Pericardium fibroblast (primary cell): ENCODE measurements around the gene ANGPTL4. TPM values are rescaled to one million over a fixed set of nuclear protein-coding genes. Genes with fewer than 3 reads are reported as not detected.

Source experiments
- total RNA-seq: library from RNA; depleted of rRNA; stranded (reverse); fragments of >200 nt; gene quantifications from 2 replicates; pipeline ENCODE4 v1.2.3, GENCODE V29; 2015

Gene ANGPTL4
- total RNA-seq: 8.4 and 34.0 TPM in 2 replicates

GRCh38 chr19:8363803-8364771, at the start of gene ANGPTL4:
Gene ANGPTL4 (plus strand): TSS chr19:8364155. CDS start chr19:8364322, 167 bp downstream.

GRCh38 chr19:8321067-8321985, 42.6 kb upstream of the ANGPTL4 start, which contains the start of the genes NDUFA7 and RPS28:
Gene NDUFA7 (minus strand): TSS chr19:8321375. CDS start chr19:8321358, 17 bp downstream.
Gene RPS28 (plus strand): TSS chr19:8321496. CDS start chr19:8321531, 35 bp downstream.

GRCh38 chr19:8342684-8343482, 21.1 kb upstream of the ANGPTL4 start, which contains the start of gene KANK3:
Gene KANK3 (minus strand): TSS chr19:8343262. CDS start chr19:8337828, 5,434 bp downstream.

GRCh38 chr19:8389891-8390616, 26.1 kb downstream of the ANGPTL4 start, which contains the start of gene RAB11B:
Gene RAB11B (plus strand): TSS chr19:8390360. CDS start chr19:8390417, 57 bp downstream.

GRCh38 chr19:8412783-8413628, 49.1 kb downstream of the ANGPTL4 start, which contains the start of gene MARCHF2:
Gene MARCHF2 (plus strand): TSS chr19:8413305. CDS start chr19:8421841, 8,536 bp downstream.

Other genes starting within 250 kb of the ANGPTL4 start
- not detected in 2 replicates for gene FBN3, start 214.6 kb upstream of the ANGPTL4 start, total RNA-seq
- 21.4 and 37.0 TPM in 2 replicates for gene CERS4, start 154.8 kb upstream of the ANGPTL4 start, total RNA-seq
- gene CD320, start 55.8 kb upstream of the ANGPTL4 start, total RNA-seq: 57.7 and 58.6 TPM in 2 replicates
- 23.7 and 32.2 TPM in 2 replicates for gene NDUFA7, start 42.8 kb upstream of the ANGPTL4 start, total RNA-seq
- 759 and 791 TPM in 2 replicates for gene RPS28, start 42.7 kb upstream of the ANGPTL4 start, total RNA-seq
- gene KANK3, start 20.9 kb upstream of the ANGPTL4 start, total RNA-seq: 0.12 and 0.68 TPM in 2 replicates
- gene RAB11B, start 26.2 kb downstream of the ANGPTL4 start, total RNA-seq: 23.7 and 25.4 TPM in 2 replicates
- 37.5 and 60.3 TPM in 2 replicates for gene MARCHF2, start 49.1 kb downstream of the ANGPTL4 start, total RNA-seq
- 53.7 and 56.8 TPM in 2 replicates for gene HNRNPM, start 80.8 kb downstream of the ANGPTL4 start, total RNA-seq
- gene PRAM1, start 138.5 kb downstream of the ANGPTL4 start, total RNA-seq: not detected in 2 replicates
- gene ZNF414, start 150.0 kb downstream of the ANGPTL4 start, total RNA-seq: 9.7 and 27.2 TPM in 2 replicates
- 0.51 and 0.70 TPM in 2 replicates for gene MYO1F, start 213.3 kb downstream of the ANGPTL4 start, total RNA-seq
- 37.2 and 38.0 TPM in 2 replicates for gene ADAMTS10, start 246.6 kb downstream of the ANGPTL4 start, total RNA-seq